ENCODE data around the gene CSF2. TPM values are rescaled to one million over a fixed set of nuclear protein-coding genes. Genes with fewer than 3 reads are reported as not detected.

CSF2 gene
- total and polyA plus RNA-seq, 3 experiments from 2014 or later: 393 to 409 TPM; not detected in 1

- CTCF ChIA-PET: interaction anchor here (0.9 to 1.2 kb wide), 3 partner anchors 9 to 166 kb away, joined by 3 to 6 read pairs (median 3); no protein-coding TSS in a partner anchor
- Histone ChIP-seq H3K27ac (ENCODE audit: low read depth, low read length) (no peak overlapping the region), H3K27me3 (ENCODE audit: insufficient read depth, low read length, poor library complexity, severe bottlenecking) (no peaks in the 10 kb centered on the region), H3K36me3 (ENCODE audit: insufficient read depth, low read length) (no peaks in the 10 kb centered on the region), H3K4me3 (ENCODE audit: low read length) (no peak overlapping the region), H3K9me3 (ENCODE audit: low read length) (no peaks in the 10 kb centered on the region), H3K4me1 (ENCODE audit: insufficient read depth, low read length) (peaks cover 12% of the 10 kb centered on the region)
- Mint-ChIP-seq H3K27ac (peak overlapping the region in 4 of 8 donors; percentile 3 to 30 (median 14)), H3K4me1 (peaks cover 20 to 71% (median 40%) of the 10 kb centered on the region in 3 donors), H3K36me3 (peaks cover 0 to under 1% (median 0%) of the 10 kb centered on the region in 3 donors), H3K27me3 (no peaks in the 10 kb centered on the region), H3K9me3 (no peaks in the 10 kb centered on the region), H3K4me3 (no peak overlapping the region)
- no peak for DNase-seq
- POLR2A ChIA-PET: no interaction called here
Measured at GRCh38 chr5:132072528-132072927, 1.1 kb upstream of the CSF2 start.

- H3K4me1 Mint-ChIP-seq: peaks cover 21 to 76% (median 46%) of the 10 kb centered on the region in 3 donors
Measured at GRCh38 chr5:132074091-132074771, 642 bp downstream of the CSF2 start.

GRCh38 chr5:132074772-132075718 is 1.5 kb downstream of the CSF2 start:
- Histone ChIP-seq H3K27me3 (ENCODE audit: insufficient read depth, low read length, poor library complexity, severe bottlenecking) (no peaks in the 10 kb centered on the region), H3K4me3 (ENCODE audit: low read length) (no peak overlapping the region), H3K4me1 (ENCODE audit: insufficient read depth, low read length) (peaks cover 12% of the 10 kb centered on the region), H3K36me3 (ENCODE audit: insufficient read depth, low read length) (no peaks in the 10 kb centered on the region), H3K9me3 (ENCODE audit: low read length) (no peaks in the 10 kb centered on the region), H3K27ac (ENCODE audit: low read depth, low read length) (no peak overlapping the region)
- peak overlapping the region in 5 of 8 donors; percentile 19 to 75 (median 51) for H3K27ac Mint-ChIP-seq
- ChIA-PET CTCF (interaction anchor here (3.0 kb wide), 1 partner anchor 10 kb away, joined by 18 read pairs; no protein-coding TSS in a partner anchor), POLR2A (interaction anchor here (0.6 kb wide), 1 partner anchor 59 kb away, joined by 3 read pairs; no protein-coding TSS in a partner anchor)
- H3K27me3 Mint-ChIP-seq: no peaks in the 10 kb centered on the region
- peak overlapping the region in 3 of 7 donors; percentile 15 to 50 (median 25) for H3K4me3 Mint-ChIP-seq
- peaks cover 0 to 1% (median 0%) of the 10 kb centered on the region in 3 donors for H3K36me3 Mint-ChIP-seq
- H3K9me3 Mint-ChIP-seq: no peaks in the 10 kb centered on the region
- no peak for DNase-seq
- H3K4me1 Mint-ChIP-seq: peaks cover 21 to 72% (median 46%) of the 10 kb centered on the region in 3 donors

More at GRCh38 chr5:132074091-132074771, 642 bp downstream of the CSF2 start:
- ChIA-PET POLR2A (interaction anchor here (0.6 kb wide), 1 partner anchor 60 kb away, joined by 3 read pairs; no protein-coding TSS in a partner anchor), CTCF (interaction anchor here (1.2 to 3.0 kb wide), 2 partner anchors 9 to 11 kb away, joined by 3 to 18 read pairs; no protein-coding TSS in a partner anchor)
- no peak for DNase-seq
- peaks cover 0 to 1% (median 0%) of the 10 kb centered on the region in 3 donors for H3K36me3 Mint-ChIP-seq
- Histone ChIP-seq H3K4me3 (ENCODE audit: low read length) (no peak overlapping the region), H3K27ac (ENCODE audit: low read depth, low read length) (no peak overlapping the region), H3K36me3 (ENCODE audit: insufficient read depth, low read length) (no peaks in the 10 kb centered on the region), H3K9me3 (ENCODE audit: low read length) (no peaks in the 10 kb centered on the region), H3K4me1 (ENCODE audit: insufficient read depth, low read length) (peaks cover 12% of the 10 kb centered on the region), H3K27me3 (ENCODE audit: insufficient read depth, low read length, poor library complexity, severe bottlenecking) (no peaks in the 10 kb centered on the region)
- H3K27me3 Mint-ChIP-seq: no peaks in the 10 kb centered on the region
- H3K9me3 Mint-ChIP-seq: no peaks in the 10 kb centered on the region
- H3K27ac Mint-ChIP-seq: no peak overlapping the region
- H3K4me3 Mint-ChIP-seq: no peak overlapping the region

GRCh38 chr5:132075719-132076077 is 2.1 kb downstream of the CSF2 start:
- Histone ChIP-seq H3K27me3 (ENCODE audit: insufficient read depth, low read length, poor library complexity, severe bottlenecking) (no peaks in the 10 kb centered on the region), H3K4me3 (ENCODE audit: low read length) (no peak overlapping the region), H3K36me3 (ENCODE audit: insufficient read depth, low read length) (no peaks in the 10 kb centered on the region), H3K9me3 (ENCODE audit: low read length) (no peaks in the 10 kb centered on the region), H3K27ac (ENCODE audit: low read depth, low read length) (no peak overlapping the region), H3K4me1 (ENCODE audit: insufficient read depth, low read length) (peaks cover 12% of the 10 kb centered on the region)
- Mint-ChIP-seq H3K27ac (peak overlapping the region in 5 of 8 donors; percentile 19 to 75 (median 51)), H3K9me3 (no peaks in the 10 kb centered on the region), H3K4me3 (peak overlapping the region in 3 of 7 donors; percentile 25 to 50 (median 34)), H3K36me3 (peaks cover 0 to 1% (median 0%) of the 10 kb centered on the region in 3 donors), H3K4me1 (peaks cover 21 to 71% (median 46%) of the 10 kb centered on the region in 3 donors), H3K27me3 (no peaks in the 10 kb centered on the region)
- DNase-seq: no peak
- ChIA-PET POLR2A (no interaction called here), CTCF (interaction anchor here (3.0 kb wide), 1 partner anchor 11 kb away, joined by 18 read pairs; no protein-coding TSS in a partner anchor)

- H3K27me3 ChIP-seq (ENCODE audit: insufficient read depth, low read length, poor library complexity, severe bottlenecking): no peaks in the 10 kb centered on the region
- Mint-ChIP-seq H3K9me3 (no peaks in the 10 kb centered on the region), H3K36me3 (peaks cover 0 to 1% (median 0%) of the 10 kb centered on the region in 3 donors), H3K4me1 (peaks cover 18 to 65% (median 46%) of the 10 kb centered on the region in 3 donors), H3K4me3 (peak overlapping the region in 2 of 7 donors; percentile 3 to 8), H3K27me3 (no peaks in the 10 kb centered on the region), H3K27ac (peak overlapping the region in 4 of 8 donors; percentile 29 to 89 (median 58))
- DNase-seq: no peak
- H3K27ac ChIP-seq (ENCODE audit: low read depth, low read length): no peak overlapping the region
- POLR2A ChIA-PET: no interaction called here
- H3K4me1 ChIP-seq (ENCODE audit: insufficient read depth, low read length): peaks cover 12% of the 10 kb centered on the region
- CTCF ChIA-PET: interaction anchor here (1.3 to 3.0 kb wide), 2 partner anchors 11 to 17 kb away, joined by 3 to 18 read pairs; no protein-coding TSS in a partner anchor
- H3K9me3 ChIP-seq (ENCODE audit: low read length): no peaks in the 10 kb centered on the region
- no peaks in the 10 kb centered on the region for H3K36me3 ChIP-seq (ENCODE audit: insufficient read depth, low read length)
- no peak overlapping the region for H3K4me3 ChIP-seq (ENCODE audit: low read length)
Measured at GRCh38 chr5:132076202-132076830, 2.7 kb downstream of the CSF2 start.

GRCh38 chr5:132076983-132077382 is 3.4 kb downstream of the CSF2 start:
- no peaks in the 10 kb centered on the region for H3K27me3 ChIP-seq (ENCODE audit: insufficient read depth, low read length, poor library complexity, severe bottlenecking)
- Mint-ChIP-seq H3K27ac (peak overlapping the region in 6 of 8 donors; percentile 47 to 89 (median 80)), H3K9me3 (no peaks in the 10 kb centered on the region), H3K4me3 (peak overlapping the region in 1 of 7 donors; percentile 16), H3K36me3 (peaks cover 0 to 1% (median 0%) of the 10 kb centered on the region in 3 donors), H3K27me3 (no peaks in the 10 kb centered on the region), H3K4me1 (peaks cover 22 to 69% (median 46%) of the 10 kb centered on the region in 3 donors)
- H3K27ac ChIP-seq (ENCODE audit: low read depth, low read length): no peak overlapping the region
- H3K36me3 ChIP-seq (ENCODE audit: insufficient read depth, low read length): no peaks in the 10 kb centered on the region
- no peak overlapping the region for H3K4me3 ChIP-seq (ENCODE audit: low read length)
- no peak for DNase-seq
- H3K9me3 ChIP-seq (ENCODE audit: low read length): no peaks in the 10 kb centered on the region
- ChIA-PET POLR2A (no interaction called here), CTCF (interaction anchor here (1.0 to 1.5 kb wide), 3 partner anchors 12 to 16 kb away, joined by 3 to 5 read pairs (median 4); no protein-coding TSS in a partner anchor)
- peaks cover 12% of the 10 kb centered on the region for H3K4me1 ChIP-seq (ENCODE audit: insufficient read depth, low read length)

GRCh38 chr5:132079081-132079480 is 5.5 kb downstream of the CSF2 start:
- DNase-seq: no peak
- Histone ChIP-seq H3K27ac (ENCODE audit: low read depth, low read length) (no peak overlapping the region), H3K36me3 (ENCODE audit: insufficient read depth, low read length) (no peaks in the 10 kb centered on the region), H3K4me3 (ENCODE audit: low read length) (no peak overlapping the region), H3K4me1 (ENCODE audit: insufficient read depth, low read length) (peaks cover 22% of the 10 kb centered on the region), H3K27me3 (ENCODE audit: insufficient read depth, low read length, poor library complexity, severe bottlenecking) (no peaks in the 10 kb centered on the region), H3K9me3 (ENCODE audit: low read length) (no peaks in the 10 kb centered on the region)
- POLR2A ChIA-PET: no interaction called here
- no peaks in the 10 kb centered on the region for H3K9me3 Mint-ChIP-seq
- H3K36me3 Mint-ChIP-seq: peaks cover 0 to 1% (median 0%) of the 10 kb centered on the region in 3 donors
- H3K27ac Mint-ChIP-seq: peak overlapping the region in 2 of 8 donors; percentile 29 to 58
- peaks cover 30 to 71% (median 51%) of the 10 kb centered on the region in 3 donors for H3K4me1 Mint-ChIP-seq
- CTCF ChIA-PET: interaction anchor here (2.0 kb wide), 1 partner anchor 13 kb away, joined by 4 read pairs; no protein-coding TSS in a partner anchor
- no peaks in the 10 kb centered on the region for H3K27me3 Mint-ChIP-seq
- no peak overlapping the region for H3K4me3 Mint-ChIP-seq
